Upper lobe of left lung (tissue), 4 donors: Measurements from ENCODE around the gene SNTG2.

ENCODE experiments used
- CTCF ChIP-seq, 6 experiments: fragments of 450-650 bp in 4 of 6; fragments of 200-600 bp in 2 of 6; sonication (generic) in 2 of 6; IDR thresholded peaks; one replicate each; pipeline ENCODE4 v1.5.1; 2016 to 2019; ENCODE audit warnings: antibody characterized with exemption in 6 of 6
- EP300 ChIP-seq, 4 donors: sonication (generic); formaldehyde crosslinking; IDR thresholded peaks; one replicate each; pipeline ENCODE4 v1.5.1; 2017; ENCODE audit warnings: antibody characterized with exemption in 4 of 4, control low read depth in 2 of 4
- POLR2A ChIP-seq, 4 donors: fragments of 450-650 bp; IDR thresholded peaks; one replicate each; pipeline ENCODE4 v1.5.1; 2016 to 2017; ENCODE audit warnings: antibody characterized with exemption in 4 of 4, mild to moderate bottlenecking in 2 of 4
- POLR2AphosphoS5 ChIP-seq, 2 donors: sonication (generic); formaldehyde crosslinking; IDR thresholded peaks; one replicate each; pipeline ENCODE4 v1.5.1; 2017; ENCODE audit warnings: antibody characterized with exemption in 2 of 2

DNA sequence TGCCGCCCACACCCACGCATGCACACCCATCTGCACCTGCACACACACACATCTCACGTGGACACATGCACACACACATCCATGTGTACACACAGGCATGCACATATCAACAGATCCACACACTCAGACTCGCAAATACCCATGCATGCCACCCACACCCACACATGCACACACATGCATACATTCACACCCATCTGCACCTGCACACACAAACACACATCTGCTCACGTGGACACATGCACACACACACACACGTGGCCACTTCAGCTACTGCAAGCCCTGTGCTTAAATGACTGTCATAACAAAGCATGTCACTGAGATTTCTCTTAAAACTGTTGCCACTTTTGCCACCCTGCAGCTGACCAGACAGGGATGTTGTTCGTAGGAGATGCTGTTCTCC is 186.6 kb downstream of the SNTG2 start:
- TF ChIP-seq CTCF (IDR thresholded peaks at IDR 0.05) (no peak), POLR2AphosphoS5 (IDR thresholded peaks at IDR 0.05) (no peak), EP300 (IDR thresholded peaks at IDR 0.05) (no peak), POLR2A (IDR thresholded peaks at IDR 0.05) (no peak)
